HG02610 (cell line): ENCODE data around the gene NME3.

Source experiments
- ATAC-seq: cut with Tn5 transposase; IDR thresholded peaks from one replicate; pipeline ENCODE4 v1.9.1; 2021; ENCODE audit warnings: mild to moderate bottlenecking, moderate library complexity; ENCODE audit not compliant: unreplicated experiment

The NME3 gene

DNA sequence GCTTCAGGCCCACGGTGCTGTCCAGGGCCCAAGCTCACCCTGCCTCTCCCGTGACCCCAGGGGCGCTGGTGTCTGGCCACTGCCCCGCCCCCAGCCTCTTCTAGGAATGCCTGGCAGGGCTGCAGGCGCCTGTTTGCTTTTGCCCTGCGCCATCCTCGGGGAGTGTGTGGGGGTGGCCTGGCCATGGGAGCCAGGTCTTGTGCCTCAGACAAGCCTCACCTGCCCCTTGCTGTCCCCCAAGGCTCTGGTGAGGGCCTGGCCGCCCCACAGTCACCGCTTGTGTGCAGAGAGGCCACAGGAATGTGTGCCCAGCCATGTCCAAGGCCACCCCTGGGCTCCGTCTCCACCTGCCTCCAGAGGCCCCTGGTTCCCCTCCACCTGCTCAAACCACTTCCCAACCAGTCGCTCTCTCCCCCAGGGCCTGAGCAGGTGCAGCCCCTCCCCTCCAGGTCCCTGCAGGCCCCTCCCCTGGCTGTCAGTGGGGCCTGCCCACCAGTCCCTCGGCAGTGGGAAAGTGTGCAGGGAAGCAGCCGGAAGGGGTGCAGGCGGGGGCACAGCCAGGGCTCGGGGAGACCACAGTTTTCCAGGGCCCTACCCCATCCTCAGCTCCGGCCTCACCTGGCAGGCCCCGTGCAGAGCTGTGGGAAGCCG lies 23.0 kb upstream of the NME3 start:
- no peak for ATAC-seq

DNA sequence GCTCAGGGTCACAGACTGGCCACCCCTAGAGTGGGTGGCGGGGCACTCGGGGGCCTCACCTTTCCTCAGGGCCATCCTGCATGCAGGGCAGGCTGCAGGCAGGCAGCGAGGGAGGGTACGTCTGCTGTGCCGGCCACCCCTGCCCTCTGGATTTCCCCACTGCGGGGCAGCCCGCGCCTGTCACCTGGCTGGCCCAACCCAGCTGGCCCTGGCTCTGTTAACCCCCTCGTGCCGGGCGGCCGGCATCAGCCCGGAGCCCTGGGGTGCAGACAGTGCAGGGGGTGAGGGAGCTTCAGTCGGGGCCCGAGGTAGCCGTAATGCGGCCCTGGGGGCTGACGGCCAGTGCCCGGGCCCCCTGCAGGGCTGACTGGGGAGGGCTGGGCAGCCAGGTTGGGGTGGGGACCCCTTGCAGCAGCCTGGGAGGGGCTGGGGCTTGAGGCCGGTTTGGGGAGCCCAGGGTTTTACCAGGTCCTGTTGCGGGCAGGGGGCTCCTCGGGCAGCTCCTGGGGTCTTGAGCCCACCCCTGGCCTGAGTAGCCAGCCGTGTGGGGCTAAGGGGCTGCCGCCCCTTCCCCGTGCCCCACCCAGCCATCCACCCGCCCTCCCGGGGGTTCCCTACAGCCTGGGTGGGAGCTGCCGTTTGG lies 22.4 kb upstream of the NME3 start, which contains the start of gene IGFALS:
Gene IGFALS (minus strand): TSS at position 128 of the 643 bp plus-strand sequence. CDS start 53 bp downstream, at position 75.
- no peak for ATAC-seq

DNA sequence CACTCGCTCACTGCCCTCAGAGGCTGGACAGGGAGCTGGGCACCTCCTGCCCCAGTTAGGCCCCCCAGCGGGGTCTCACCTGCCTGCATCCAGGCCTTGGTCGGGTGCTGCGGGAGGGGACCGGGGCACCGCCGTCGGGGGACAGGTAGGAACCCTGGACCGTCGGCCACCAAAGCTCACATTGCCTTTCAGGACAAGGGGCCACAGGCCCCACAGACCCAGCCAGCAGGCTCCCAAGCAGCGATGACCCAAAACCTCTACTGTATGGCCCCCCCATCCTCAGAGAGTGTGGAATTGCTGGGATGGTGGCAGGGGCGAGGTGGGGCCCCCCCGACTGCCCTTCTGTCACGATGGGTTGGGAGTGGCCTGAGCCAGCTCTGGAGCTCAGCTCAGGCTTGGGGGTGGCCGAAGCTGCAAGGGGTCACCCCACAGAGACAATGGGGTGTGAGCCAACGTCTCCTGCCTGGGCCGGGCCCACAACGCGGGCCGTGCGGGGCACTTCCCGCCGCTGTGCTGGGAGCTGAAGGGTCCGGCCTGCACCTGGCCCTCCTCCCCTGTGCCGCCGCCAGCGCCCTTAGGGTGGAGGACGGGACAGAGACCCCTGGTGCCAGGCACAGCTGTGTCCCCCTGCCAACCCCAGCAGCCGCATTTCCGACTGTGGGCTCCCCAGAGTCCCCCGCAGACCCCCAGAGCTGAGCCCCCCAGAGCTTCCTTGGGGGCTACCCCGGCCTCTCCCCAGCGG lies 21.7 kb upstream of the NME3 start:
- no peak for ATAC-seq

DNA sequence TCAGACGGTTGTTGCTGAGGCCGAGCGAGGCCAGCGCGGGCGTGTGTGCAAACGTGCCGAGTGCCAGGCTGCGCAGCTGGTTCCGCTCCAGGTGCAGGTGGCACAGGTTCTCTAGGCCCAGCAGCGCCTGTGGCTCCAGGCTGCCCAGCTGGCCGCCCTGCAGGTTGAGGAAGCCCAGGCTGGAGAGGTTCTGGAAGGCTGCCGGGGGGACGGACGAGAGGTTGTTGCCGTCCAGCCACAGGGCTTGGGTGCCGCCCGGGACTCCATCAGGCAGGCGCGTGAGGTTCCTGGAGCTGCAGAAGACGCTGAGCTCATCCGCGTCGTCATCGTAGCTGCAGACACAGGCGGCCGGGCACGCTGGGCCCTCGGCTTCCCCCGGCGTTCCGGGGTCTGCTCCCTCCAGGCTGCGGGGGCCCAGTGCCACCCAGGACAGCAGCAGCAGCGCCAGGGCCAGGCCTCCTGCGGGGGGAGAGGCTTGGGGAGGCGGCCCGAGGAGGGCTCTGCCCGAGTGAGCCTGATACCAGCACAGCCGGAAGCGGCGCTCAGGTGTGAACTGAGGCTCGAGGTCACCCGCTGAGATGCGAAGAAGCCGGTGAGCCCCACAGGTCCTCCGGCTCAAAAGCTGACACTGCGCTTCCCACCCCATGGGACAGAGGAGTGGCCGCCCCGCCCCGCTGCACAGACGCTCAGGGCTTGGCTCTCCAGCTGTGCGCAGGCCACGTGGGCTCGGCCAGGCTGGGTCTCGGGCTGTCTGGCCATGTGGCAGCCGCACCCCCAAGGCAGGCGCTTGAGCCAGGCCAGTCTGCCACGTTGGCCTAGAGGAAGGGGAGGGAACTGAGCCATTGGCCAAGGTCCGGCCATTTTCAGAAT lies 20.8 kb upstream of the NME3 start:
- no peak for ATAC-seq

DNA sequence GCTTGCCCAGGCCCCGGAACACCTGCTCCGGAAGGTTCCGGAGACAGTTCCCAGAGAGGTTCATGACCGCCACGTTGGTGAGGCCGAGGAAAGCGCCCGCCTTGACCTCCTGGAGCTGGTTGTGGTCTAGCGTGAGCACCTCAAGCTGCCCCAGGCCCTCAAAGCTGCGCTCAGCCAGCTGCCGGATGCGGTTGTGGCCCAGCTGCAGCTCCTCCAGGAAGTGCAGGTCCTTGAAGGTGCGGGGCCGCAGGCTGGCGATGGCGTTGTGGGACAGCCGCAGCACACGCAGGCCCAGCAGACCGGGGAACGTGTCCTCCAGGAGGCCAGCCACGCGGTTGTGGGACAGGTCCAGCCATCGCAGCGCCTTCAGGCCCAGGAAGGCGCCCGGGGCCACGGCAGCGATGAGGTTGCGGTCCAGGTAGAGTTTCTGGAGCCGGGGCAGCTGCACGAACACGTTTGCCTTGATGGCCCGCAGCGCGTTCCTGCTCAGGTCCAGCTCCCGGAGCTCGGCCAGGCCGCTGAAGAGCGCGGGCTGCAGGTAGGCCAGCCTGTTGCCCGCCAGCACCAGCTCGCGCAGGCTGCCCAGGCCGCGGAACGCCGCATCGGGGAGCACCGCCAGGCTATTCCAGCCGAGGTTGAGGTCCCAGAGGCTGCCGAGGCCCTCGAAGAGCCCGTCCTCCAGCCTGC lies 20.1 kb upstream of the NME3 start:
- ATAC-seq = no peak

DNA sequence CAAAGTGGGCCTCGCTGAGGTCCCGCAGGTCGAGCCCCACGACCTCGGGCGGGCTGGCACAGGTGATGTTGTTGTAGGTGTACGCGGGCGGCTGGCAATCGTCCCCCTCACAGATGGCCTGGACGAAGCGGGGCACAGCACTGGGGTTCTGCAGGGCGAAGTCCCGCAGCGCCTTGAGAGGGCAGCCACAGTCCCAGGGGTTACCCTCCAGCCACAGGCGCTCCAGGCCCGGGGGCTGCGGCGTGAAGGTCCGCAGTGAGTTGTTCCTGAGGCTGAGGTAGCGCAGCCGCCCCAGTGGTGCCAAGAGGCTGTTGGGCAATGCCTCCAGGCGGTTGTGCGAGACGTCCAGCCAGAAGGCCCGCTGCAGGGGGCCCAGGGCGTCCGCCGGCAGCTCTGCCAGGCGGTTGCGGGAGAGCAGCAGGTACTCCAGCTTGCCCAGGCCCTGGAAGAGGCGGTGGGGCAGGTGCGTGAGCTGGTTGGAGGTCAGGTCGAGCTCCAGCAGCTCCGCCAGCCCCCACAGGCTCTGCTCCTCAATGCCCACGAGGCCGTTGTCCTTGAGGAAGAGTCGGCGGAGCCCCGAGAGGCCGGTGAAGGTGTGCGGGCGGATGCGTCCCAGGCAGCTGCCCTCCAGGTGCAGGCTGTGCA lies 19.4 kb upstream of the NME3 start:
- ATAC-seq = no peak

DNA sequence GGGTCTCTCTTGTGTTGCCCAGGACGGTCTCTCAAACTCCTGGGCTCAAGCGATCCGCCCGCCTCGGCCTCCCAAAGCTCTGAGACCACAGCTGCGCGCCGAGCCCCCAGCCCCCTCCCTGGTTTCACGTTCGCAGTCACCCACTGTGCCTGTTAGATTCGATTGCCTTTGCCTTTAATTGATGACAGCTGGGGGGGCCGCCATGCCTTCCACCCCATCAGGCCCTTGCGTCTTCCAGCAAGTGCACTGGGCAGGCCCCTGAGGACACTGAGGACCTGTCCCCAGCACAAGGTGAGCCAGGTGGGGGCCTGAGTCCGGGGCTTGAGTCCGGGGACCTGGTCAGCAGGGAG lies 18.9 kb upstream of the NME3 start:
- ATAC-seq = no peak

DNA sequence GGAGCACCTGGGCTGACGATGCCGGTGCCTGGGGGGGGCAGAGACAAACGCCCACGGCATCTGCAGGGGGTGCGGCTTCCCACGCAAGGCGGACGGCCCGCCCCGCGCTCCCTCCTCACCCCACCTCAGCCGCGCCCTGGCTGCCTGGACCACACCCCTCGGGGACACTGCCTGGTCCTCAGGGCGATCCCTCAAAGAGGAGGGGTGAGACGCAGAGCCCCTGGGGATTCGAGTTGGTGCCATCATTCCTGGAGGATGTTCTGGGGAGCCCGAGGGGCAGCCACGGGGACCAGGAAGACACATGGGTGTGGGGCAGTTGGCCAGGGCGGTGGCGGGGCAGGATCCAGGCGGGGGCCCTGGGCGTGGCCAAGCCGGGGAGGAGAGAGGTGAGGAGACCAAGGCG lies 18.3 kb upstream of the NME3 start:
- no peak for ATAC-seq

DNA sequence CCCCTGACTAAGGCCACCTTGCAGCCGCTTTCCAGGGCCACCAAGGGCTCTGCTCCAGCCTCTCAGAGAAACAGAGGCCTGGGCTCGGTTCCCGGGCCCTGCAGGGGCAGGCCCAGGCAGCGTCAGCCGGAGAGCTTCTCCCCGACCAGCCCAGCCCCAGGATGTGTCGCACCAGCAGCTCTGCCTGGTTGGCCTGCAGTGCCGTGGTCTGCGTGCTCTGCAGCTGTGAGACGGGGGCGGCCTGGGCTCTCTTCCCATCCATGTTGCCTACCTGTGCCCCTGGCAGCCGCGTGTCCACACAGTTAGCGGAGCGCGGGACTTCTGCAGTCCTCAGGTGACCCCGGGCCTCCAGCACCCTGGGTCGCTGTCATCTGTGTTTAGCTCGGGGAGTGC lies 17.4 kb upstream of the NME3 start:
- ATAC-seq = no peak

DNA sequence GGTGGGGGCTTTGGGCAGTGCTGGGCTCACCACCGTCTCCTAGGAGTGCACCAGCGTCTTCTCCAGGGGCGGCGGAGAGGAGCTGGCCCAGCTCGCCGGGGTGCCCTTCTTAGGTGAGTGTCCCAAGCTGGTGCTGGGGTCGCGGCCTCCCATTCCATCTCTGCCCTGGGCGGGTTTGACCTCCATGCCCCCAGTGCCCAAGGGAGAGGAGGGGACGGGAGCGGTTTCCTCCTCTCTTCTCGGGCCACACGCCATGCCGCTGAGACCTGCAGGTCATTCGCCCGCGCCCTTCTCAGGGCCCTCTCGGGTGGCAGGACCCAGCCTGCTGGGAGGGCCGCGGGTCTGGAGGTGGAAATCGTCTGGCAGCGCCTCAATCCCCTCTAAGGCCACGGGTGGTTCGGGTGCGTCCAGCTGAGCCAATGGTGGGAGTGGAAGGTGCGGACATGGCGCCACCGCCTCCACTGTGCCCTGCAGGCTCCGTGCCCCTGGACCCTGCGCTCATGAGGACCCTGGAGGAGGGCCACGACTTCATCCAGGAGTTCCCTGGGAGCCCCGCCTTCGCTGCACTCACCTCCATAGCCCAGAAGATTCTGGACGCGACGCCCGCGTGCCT lies 16.9 kb upstream of the NME3 start:
- no peak for ATAC-seq

DNA sequence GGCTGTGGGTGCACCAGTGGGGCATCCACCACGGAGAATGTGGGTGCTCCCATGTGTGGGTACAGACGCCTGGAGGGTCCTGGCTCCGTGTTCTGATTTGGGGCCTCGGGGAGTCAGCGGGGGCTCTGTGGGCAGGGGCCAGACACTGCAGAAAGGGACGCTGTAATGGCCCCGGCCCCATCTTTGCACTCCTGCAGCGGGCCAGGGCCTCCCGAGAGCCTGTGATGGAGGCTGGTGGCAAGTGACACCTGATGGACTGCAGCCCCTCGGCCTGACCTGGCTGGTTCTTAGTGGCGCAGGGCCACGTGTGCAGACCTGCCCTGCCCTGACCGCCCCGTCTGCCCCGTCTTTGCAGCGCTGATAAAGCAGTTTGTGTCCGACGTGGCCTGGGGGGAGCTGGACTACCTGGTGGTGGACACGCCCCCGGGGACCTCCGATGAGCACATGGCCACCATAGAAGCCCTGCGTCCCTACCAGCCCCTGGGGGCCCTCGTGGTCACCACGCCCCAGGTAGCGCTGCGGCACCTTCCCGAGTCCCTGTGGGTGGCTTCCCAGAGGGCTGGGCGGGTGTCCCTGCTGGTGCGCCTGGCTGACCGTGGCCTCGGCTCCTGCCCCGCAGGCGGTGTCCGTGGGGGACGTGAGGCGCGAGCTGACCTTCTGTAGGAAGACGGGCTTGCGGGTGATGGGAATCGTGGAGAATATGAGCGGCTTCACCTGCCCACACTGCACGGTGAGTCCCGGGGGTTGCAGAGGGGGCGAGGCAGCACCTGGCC lies 16.2 kb upstream of the NME3 start:
- ATAC-seq = no peak

DNA sequence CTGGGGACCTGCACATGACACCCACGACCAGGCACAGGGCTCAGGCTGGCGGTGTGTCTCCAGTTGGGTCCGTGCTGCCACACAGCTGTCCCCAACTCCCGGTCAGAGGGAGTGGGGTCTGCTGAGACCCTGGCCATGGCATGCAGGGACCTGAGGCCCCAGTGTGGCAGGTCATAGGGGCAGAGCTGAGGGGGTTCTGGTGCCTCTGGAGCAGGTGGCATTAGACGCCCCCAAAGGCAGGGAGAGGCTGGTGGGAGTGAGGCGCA lies 15.6 kb upstream of the NME3 start:
- ATAC-seq = no peak

DNA sequence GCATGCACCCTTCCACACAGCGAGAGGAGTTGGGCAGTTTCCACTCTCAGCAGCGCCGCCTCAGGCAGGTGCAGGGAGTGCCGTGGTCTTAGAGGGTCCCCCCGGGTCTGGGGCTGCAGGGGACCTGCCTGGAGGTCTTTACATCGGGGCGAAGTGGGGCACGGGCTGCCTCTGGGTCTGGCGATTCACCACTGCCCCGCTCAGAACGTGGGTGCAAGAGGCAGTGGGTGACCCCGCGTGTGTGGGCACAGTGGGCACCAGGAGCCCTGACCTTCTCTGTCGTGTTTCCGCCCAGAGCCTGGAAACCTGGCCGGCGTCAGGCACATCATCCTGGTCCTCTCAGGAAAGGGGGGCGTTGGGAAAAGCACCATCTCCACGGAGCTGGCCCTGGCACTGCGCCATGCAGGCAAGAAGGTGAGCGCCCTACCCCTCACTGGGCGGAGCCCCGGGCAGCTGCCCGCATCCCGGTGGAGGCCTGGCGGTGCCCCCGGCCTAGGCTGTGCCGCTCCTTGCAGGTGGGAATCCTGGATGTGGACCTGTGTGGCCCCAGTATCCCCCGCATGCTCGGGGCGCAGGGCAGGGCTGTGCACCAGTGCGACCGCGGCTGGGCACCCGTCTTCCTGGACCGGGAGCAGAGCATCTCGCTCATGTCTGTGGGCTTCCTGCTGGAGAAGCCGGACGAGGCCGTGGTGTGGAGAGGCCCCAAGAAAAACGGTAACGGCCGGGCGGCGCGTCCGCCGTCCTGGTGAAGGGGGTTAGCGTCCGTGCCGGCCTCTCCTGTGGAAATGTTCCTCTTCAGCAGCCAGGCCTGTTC lies 15.1 kb upstream of the NME3 start:
- no peak for ATAC-seq

DNA sequence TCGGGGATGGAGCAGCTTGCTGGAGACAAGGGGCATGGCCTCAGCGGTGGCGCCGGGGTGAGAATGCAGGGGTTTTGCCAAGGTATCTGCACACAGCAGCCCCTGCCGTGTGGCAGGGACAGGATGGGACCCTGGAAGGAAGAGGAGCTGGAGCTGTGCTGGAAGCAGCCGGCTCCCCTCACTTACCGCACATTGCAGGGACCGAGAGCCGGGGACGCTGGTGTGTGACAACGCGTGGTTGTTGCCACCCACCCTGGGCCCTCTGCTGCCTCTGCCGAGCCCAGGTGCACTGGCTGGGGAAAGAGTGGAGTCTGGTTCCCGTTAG lies 14.5 kb upstream of the NME3 start:
- ATAC-seq = no peak

DNA sequence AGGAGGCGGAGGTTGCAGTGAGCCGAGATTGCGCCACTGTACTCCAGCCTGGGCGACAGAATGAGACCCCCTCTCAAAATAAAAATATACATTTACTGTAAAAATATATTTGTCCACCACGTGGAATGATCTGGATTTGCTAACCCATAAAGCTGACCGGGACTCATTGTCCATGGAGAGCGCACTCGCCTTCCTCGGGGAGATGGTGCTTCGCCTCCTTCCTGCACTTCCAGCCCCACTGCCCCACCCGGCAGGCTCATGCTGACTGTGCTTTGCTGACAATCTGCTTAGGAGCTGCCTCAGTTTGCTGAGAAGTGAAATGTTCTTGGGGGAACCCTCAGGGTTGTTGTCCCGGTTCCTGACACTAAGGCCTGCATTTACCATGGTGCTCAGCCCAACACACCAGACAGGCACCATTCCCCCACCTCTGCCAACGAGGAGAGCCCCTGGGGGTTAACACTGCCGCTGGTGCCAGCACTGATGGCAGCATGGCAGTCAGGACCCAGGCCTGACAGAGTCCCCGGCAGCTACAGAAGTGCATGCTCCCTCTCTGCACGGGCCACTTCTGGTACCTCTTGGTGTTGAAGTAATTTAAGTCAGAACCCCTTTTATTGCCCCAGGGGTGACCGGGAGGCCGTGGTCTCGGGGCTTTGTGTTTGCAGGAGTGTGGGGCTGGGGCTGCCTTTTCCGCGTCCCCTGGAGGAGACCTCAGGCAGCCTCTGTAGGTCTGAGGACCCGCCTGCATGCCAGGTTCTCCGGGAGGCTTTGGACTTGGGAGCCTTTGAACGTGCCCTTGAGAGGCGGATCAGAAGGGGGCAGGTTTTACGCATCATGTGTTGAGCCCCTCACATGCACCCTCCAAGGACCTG lies 13.9 kb upstream of the NME3 start:
- ATAC-seq = no peak

DNA sequence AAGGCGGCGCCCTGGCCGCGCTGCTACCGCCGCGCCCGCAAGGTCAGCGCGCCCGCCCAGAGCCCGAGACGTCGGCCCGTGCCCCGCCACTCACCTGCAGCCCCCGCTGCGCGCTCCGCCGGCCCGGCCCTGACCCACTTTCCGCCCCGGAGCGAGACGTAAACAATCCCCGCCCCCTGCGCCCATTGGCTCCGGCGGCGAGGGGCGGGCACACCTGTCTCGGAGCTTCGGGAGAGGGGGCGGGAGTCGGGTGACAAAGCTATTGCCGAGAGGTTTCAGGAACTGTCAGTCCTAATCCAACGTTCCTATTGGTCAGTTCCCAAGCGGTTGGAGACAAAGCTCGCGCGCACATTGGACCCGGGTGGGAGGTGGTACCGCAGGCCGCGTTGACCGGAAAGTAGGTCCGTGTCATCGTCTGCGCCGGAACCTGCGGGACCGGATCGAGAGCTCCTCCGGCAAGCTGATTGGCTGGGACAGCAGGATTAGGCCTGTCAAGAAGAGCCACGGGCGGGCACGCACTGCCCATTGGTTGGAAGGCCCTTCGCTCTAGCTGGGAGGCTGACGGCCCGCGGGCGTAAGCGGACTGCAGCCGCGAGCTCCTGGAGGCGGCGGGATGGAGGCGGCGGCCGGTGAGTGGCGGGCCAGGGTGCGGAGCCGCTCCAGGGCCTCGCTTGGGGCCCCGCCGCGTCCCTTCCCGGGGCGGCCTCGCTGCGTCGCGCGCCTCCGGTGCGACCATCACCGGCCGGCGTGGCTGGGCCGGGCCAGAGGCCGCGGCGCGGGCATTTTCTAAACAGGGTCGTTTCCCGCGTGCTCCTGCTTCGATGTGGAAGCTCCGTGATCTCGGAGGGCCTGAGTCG lies 11.3 kb upstream of the NME3 start, which contains the start of the genes NUBP2 and SPSB3:
Gene NUBP2 (plus strand): TSS at position 553 of the 857 bp plus-strand sequence. CDS start 61 bp downstream, at position 614.
Gene SPSB3 (minus strand): TSS at position 164 of the 857 bp plus-strand sequence. CDS start 1,088 bp downstream, outside the sequence.
- ATAC-seq = peak; percentile 87
